Effector memory CD8-positive, alpha-beta T cell (primary cell): ENCODE measurements around the gene TLL2.

Source experiments
- ATAC-seq: fragments of 150-1000 bp; cut with Tn5 transposase; replicated peaks from 2 replicates; pipeline ENCODE4 v1.10.0; 2021; ENCODE audit warnings: mild to moderate bottlenecking, moderate library complexity
- DNase-seq, 3 experiments: peaks; one replicate each; pipeline ENCODE4 v3.0.0; 2021
- H3K27ac Mint-ChIP-seq, 2 donors: one replicate each; pipeline ENCODE4 v1.8.0; 2022; ENCODE audit warnings: mild to moderate bottlenecking in 2 of 2, mixed read lengths in 2 of 2, moderate library complexity in 2 of 2
- H3K27me3 Mint-ChIP-seq, 2 donors: one replicate each; pipeline ENCODE4 v1.8.0; 2022; ENCODE audit warnings: mixed read lengths in 2 of 2
- H3K36me3 Mint-ChIP-seq: one replicate; pipeline ENCODE4 v1.8.0; 2022; ENCODE audit warnings: mild to moderate bottlenecking, moderate library complexity, mixed read lengths; ENCODE audit not compliant: insufficient read depth
- H3K4me1 Mint-ChIP-seq, 2 donors: one replicate each; pipeline ENCODE4 v1.8.0; 2022; ENCODE audit warnings: low read depth in 2 of 2, mixed read lengths in 2 of 2
- H3K4me3 Mint-ChIP-seq, 2 donors: one replicate each; pipeline ENCODE4 v1.8.0; 2022; ENCODE audit warnings: mild to moderate bottlenecking in 2 of 2, mixed read lengths in 2 of 2, moderate library complexity in 2 of 2
- H3K9me3 Mint-ChIP-seq, 2 donors: one replicate each; pipeline ENCODE4 v1.8.0; 2022; ENCODE audit warnings: mixed read lengths in 2 of 2

TLL2 gene

DNA sequence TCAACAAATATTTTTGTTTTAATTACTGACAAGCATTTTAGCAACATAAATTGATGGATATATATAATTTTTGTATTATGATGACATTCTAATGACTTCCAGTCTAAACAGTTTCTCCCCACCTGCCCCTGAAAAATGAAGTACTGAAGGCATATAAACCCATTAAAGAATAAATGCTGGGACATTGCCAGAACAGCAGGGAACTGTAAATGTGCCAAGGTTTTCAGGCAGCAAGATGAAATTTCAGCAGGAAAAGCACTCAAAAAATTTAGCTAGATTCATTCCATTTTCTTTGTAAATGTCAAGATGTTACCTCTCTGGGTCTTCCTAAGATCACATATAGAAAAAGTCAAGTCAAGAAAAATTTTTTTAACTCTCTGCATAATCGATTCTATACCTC, 11.0 kb upstream of the TLL2 start:
- no peak for ATAC-seq
- no peaks in the 10 kb centered on the region for H3K9me3 Mint-ChIP-seq
- no peaks in the 10 kb centered on the region for H3K27me3 Mint-ChIP-seq
- no peak overlapping the region for H3K4me3 Mint-ChIP-seq
- H3K4me1 Mint-ChIP-seq: peaks cover 3 to 8% of the 10 kb centered on the region in 2 donors
- DNase-seq: no peak
- H3K27ac Mint-ChIP-seq: no peak overlapping the region
- peaks cover 75% of the 10 kb centered on the region for H3K36me3 Mint-ChIP-seq

GRCh38 chr10:96517284-96517683, 3.6 kb upstream of the TLL2 start:
- DNase-seq: no peak
- Mint-ChIP-seq H3K4me1 (peaks cover 10 to 17% of the 10 kb centered on the region in 2 donors), H3K36me3 (peaks cover 23% of the 10 kb centered on the region), H3K4me3 (no peak overlapping the region), H3K27me3 (peaks cover 7 to 21% of the 10 kb centered on the region in 2 donors), H3K9me3 (no peaks in the 10 kb centered on the region), H3K27ac (no peak overlapping the region)
- ATAC-seq: no peak

DNA sequence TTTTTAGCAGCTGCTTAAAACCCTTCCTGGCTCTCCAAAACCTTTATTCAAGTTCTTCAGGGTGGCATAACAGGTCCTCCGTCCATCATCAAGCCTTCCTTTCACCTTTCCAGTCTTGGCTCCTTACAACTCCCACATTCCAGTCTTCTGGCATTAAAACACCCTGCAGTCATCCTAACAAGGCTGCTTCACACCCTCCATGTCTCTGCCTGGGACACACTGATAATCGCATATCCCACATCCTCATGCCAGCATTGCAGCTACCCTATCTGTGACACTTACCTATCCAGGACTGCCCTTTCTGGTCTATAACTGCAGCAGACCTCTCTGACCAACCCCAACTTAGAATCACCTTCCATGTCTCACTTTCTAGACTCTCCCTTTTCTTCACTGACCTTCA, 2.6 kb upstream of the TLL2 start:
- no peak overlapping the region for H3K4me3 Mint-ChIP-seq
- no peak for DNase-seq
- no peak for ATAC-seq
- peaks cover 13 to 21% of the 10 kb centered on the region in 2 donors for H3K4me1 Mint-ChIP-seq
- H3K36me3 Mint-ChIP-seq: peaks cover 14% of the 10 kb centered on the region
- H3K9me3 Mint-ChIP-seq: no peaks in the 10 kb centered on the region
- H3K27ac Mint-ChIP-seq: no peak overlapping the region
- peaks cover 16 to 31% of the 10 kb centered on the region in 2 donors for H3K27me3 Mint-ChIP-seq

DNA sequence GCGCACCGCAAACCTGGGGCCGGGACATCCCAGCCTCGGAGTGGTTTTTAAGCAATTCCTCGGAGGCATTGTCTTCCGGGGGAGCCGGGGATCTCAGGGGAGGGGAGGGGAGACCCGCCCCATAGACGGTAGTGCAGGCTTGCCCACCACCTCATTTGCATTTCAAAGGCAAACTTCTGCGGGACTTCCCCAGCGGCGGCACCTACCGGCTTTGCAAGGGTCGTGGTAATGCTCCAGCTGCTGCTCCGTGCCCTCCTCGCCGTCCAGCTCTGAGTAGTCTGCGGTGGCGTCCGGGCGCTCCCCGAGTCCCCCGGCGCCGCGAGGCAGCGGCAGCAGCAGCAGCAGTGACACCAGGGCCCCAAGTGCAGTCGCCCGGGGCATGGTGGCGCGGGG, 425 bp downstream of the TLL2 start:
- Mint-ChIP-seq H3K27ac (no peak overlapping the region), H3K9me3 (no peaks in the 10 kb centered on the region), H3K4me3 (peak overlapping the region; percentile 77 to 81), H3K4me1 (peaks cover 13 to 21% of the 10 kb centered on the region in 2 donors), H3K27me3 (peaks cover 16 to 35% of the 10 kb centered on the region in 2 donors), H3K36me3 (no peaks in the 10 kb centered on the region)
- ATAC-seq (peak; percentile 67), DNase-seq (peak in 2 of 3 experiments; percentile 27 to 30)

DNA sequence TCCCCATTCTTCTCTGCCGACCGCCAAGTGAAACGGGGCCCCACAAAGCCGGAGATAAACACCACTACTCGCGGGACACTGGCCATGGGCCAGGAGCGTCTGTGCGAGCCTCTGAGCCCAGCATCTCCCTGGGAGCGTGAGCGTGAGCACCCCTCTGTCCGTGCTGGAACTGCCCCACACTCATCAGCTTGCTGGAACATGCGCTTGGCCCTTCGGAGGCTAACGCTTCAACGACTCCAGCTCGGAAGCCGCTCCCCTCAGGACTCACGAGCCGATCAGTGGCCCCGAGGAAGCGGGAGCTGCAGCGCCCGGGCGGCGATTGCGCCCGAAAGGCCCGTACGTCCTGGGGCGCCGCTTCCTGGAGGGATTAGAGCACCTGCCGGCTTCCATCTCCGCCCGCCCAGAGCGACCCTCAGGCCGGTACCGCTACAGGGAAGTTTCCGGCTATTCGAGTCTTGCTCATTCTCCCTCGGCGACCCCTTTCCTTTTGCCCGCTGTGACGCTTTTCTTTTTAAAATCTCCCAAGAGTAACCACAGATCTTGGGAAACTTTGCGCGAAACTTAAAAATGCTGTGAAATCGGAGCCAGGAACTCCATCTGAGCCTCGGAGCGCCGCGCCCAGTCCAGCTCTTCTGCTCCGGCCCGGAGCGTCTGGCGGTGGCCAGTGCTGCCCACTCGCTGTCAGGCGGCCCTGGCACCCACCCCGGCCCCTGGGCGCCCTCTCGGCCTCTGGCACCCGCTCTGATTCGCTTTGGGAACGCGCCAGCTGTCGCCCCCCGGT, 1.0 kb downstream of the TLL2 start:
- H3K4me3 Mint-ChIP-seq: peak overlapping the region; percentile 77 to 81
- H3K4me1 Mint-ChIP-seq: peaks cover 13 to 21% of the 10 kb centered on the region in 2 donors
- H3K27me3 Mint-ChIP-seq: peaks cover 16 to 35% of the 10 kb centered on the region in 2 donors
- H3K9me3 Mint-ChIP-seq: no peaks in the 10 kb centered on the region
- no peaks in the 10 kb centered on the region for H3K36me3 Mint-ChIP-seq
- DNase-seq (no peak), ATAC-seq (no peak)
- no peak overlapping the region for H3K27ac Mint-ChIP-seq

DNA sequence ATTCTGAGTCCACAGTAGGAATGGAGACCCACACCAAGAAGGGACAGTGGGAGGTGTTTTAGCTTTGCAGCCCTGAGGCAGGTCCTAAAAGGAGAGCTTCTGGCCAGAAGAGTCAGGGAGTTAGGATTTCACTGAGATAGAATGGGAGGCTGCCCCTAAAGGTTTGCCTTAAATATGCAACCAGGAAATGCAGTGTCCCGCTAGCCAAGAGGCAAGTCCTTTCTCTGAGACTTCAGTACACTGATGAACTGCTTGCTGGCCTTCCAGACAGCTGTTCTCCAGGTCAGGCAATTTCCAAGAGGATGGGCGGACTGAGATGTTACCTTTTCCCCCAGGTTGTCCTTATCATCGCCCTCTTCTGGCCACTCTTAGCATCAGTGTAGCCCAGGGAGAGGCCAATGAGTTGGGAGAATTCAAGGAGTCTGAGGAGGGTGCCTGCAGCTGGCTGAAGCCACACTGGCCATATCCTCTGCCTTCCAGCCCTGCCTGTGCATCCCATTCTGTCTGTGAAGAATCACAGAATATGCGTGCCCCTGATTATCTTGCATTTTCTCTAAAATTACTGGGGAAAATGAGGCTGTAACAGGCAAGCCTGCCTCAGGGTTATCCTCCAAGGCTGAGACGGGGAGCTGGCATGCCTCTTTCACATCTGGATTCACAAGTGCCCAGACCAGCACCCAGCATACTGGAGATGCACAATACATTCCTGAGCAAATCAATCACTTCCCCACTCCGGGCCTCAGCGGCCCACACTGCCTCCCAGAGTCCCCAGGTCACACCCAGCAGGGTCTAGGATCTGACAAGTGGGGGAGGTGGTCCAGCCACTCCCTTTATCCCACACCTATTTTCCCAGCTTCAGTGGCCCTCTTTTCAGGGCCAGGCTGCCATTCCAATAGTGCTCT, 2.4 kb downstream of the TLL2 start:
- Mint-ChIP-seq H3K36me3 (no peaks in the 10 kb centered on the region), H3K27ac (no peak overlapping the region), H3K4me3 (peak overlapping the region in 1 of 2 donors; percentile 81), H3K27me3 (peaks cover 16 to 35% of the 10 kb centered on the region in 2 donors), H3K9me3 (no peaks in the 10 kb centered on the region), H3K4me1 (peaks cover 13 to 21% of the 10 kb centered on the region in 2 donors)
- DNase-seq: no peak
- ATAC-seq: no peak

GRCh38 chr10:96509017-96509641, 4.6 kb downstream of the TLL2 start:
- no peaks in the 10 kb centered on the region for H3K9me3 Mint-ChIP-seq
- H3K36me3 Mint-ChIP-seq: no peaks in the 10 kb centered on the region
- peaks cover 9 to 12% of the 10 kb centered on the region in 2 donors for H3K4me1 Mint-ChIP-seq
- no peak overlapping the region for H3K27ac Mint-ChIP-seq
- ATAC-seq (no peak), DNase-seq (no peak)
- peaks cover 10 to 22% of the 10 kb centered on the region in 2 donors for H3K27me3 Mint-ChIP-seq
- H3K4me3 Mint-ChIP-seq: no peak overlapping the region

DNA sequence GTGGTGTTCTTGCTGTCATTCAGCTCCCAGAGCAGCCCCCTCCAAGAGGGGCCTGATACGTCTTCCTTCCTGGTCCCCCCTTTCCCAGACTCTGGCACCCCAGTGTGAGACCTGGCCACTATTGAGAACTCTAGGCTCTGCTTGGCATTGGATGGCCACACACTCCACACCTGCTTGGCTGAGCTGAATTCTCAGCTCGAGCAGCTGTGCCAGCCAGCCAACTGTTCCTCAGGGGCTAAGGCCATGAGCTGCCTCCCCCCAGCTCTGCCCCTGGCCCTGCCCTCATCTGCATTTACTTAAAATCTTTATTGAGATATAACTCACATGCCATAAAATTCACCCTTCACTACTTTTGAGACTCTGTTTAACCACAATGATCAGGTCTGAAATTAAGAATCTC, 6.7 kb downstream of the TLL2 start:
- H3K4me1 Mint-ChIP-seq: peaks cover under 1 to 2% of the 10 kb centered on the region in 2 donors
- ATAC-seq: no peak
- no peak overlapping the region for H3K4me3 Mint-ChIP-seq
- no peaks in the 10 kb centered on the region for H3K36me3 Mint-ChIP-seq
- peaks cover 12 to 14% of the 10 kb centered on the region in 2 donors for H3K27me3 Mint-ChIP-seq
- DNase-seq: no peak
- H3K9me3 Mint-ChIP-seq: no peaks in the 10 kb centered on the region
- no peak overlapping the region for H3K27ac Mint-ChIP-seq

GRCh38 chr10:96505150-96506136, 8.3 kb downstream of the TLL2 start:
- DNase-seq: no peak
- ATAC-seq: no peak
- peaks cover 16% of the 10 kb centered on the region in 2 donors for H3K27me3 Mint-ChIP-seq
- H3K27ac Mint-ChIP-seq: no peak overlapping the region
- H3K9me3 Mint-ChIP-seq: no peaks in the 10 kb centered on the region
- H3K36me3 Mint-ChIP-seq: no peaks in the 10 kb centered on the region
- H3K4me3 Mint-ChIP-seq: no peak overlapping the region
- H3K4me1 Mint-ChIP-seq: no peaks in the 10 kb centered on the region

DNA sequence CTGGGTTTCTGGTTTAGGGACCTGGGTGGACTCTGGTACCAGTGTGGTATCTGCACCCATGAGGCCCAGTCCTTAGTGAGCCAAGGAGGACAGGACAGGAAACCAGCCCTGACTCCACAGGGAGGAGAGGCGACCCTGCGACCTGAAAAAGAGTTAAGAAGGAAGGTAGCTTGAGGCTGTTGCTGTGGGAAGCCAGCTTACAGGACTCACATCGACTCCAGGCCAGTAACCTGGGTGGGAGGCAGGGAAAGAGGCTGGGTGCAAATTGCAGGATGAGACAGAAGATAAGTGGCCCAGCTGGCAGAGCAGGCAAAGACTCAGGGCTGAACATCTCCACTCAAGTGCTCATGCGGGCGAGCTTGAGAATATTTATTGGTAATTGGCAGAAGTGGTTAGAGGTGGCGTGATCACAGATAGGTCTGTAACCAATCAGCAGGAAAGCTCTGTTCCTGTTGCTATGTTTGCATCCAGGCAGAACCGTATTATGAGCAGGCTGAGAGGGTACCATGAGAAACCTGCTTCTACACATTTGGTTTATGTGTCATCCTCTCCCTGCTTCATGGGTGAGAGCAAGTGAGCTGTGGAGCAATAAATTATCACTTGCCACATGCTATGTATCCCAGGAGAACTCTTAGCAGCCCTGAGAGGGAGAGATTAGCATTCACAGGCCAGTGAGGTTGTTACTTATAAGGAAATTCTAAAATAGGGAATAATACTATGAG, 11.0 kb downstream of the TLL2 start:
- Mint-ChIP-seq H3K36me3 (no peaks in the 10 kb centered on the region), H3K27me3 (peaks cover 20 to 33% of the 10 kb centered on the region in 2 donors), H3K4me3 (no peak overlapping the region), H3K9me3 (no peaks in the 10 kb centered on the region), H3K4me1 (no peaks in the 10 kb centered on the region), H3K27ac (no peak overlapping the region)
- no peak for ATAC-seq
- no peak for DNase-seq

DNA sequence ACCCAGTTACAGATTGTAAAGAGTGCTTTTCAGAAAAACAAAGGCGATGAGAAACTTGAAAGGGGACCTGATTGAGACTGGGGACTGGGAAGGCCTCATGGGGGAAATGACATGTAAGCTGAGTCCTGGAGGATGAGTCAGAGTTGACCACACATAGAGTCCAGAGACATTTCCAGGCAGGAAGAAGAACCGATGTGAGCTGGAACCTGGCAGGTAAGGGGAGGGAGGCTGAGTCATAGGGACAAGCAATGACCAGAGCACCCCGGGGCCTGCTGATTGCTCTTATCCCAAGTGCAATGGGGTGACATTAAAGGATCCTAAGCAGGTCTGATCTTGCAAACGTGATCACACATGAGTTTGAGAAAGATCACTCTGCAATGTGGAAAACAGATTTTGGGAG, 11.7 kb downstream of the TLL2 start:
- Mint-ChIP-seq H3K9me3 (no peaks in the 10 kb centered on the region), H3K27me3 (peaks cover 25 to 40% of the 10 kb centered on the region in 2 donors), H3K36me3 (no peaks in the 10 kb centered on the region), H3K4me1 (no peaks in the 10 kb centered on the region), H3K27ac (peak overlapping the region in 1 of 2 donors; percentile 5), H3K4me3 (no peak overlapping the region)
- no peak for DNase-seq
- ATAC-seq: no peak

DNA sequence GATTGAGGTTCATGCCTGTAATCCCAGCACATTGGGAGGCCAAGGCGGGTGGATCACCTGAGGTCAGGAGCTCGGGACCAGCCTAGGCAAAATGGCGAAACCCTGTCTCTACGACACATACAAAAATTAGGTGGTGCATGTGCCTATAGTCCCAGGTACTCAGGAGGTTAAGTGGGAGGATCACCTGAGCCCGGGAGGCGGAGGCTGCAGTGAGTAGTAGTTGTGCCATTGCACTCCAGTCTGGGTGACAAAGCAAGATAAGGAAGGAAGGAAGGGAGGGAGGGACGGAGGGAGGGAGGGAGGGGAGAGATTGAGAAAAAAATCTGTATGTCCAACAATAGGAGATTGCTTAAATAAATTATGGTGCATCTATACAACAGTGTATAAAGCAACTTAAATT, 13.2 kb downstream of the TLL2 start:
- Mint-ChIP-seq H3K4me3 (no peak overlapping the region), H3K9me3 (no peaks in the 10 kb centered on the region), H3K27me3 (peaks cover 29 to 55% of the 10 kb centered on the region in 2 donors), H3K4me1 (no peaks in the 10 kb centered on the region), H3K36me3 (no peaks in the 10 kb centered on the region), H3K27ac (no peak overlapping the region)
- ATAC-seq (no peak), DNase-seq (no peak)
